Inflammatory macrophage (primary cell): ENCODE measurements around the gene GPR161.

ENCODE experiments used
- DNase-seq, 2 donors: peaks; one replicate each; pipeline ENCODE4 v3.0.0-alpha.2; 2020 to 2022

GPR161 gene

DNA sequence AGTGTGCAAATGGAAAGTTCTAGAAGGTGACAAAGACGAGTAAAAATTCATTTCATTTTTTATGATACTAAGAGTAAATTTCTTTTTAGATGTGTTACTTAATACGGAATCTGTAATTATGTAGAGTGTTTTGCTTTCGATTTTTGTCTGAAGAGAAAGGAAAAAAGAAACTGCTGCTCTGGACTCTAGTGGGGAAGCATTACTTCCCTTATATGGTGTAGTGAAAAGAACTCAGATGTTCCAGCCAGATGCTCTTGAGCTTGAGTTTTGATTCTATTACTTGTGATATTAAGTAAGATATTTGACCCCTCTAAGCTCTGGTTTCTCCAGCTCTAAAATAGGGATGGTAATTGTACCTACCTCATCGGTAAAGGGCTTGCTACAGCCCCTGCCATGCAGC, 12.2 kb upstream of the GPR161 start:
- peak; percentile 44 to 62 for DNase-seq

DNA sequence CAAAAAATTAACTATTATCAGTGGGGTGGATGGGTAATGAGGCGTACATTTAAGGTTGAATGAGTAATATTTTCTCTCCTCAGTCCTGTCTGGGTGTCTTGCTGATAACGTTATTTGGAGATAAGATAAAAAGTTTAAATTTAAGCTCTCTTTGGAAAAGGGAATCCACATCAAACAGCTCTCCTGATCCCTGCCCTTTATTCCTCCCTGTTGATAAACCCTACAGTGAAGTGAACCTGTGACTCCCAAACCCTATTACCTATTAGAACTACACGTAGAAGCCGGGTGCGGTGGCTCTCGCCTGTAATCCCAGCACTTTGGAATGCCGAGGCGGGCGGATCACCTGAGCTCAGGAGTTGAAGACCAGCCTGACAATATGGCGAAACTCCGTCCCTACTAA, 9.9 kb upstream of the GPR161 start:
- no peak for DNase-seq

DNA sequence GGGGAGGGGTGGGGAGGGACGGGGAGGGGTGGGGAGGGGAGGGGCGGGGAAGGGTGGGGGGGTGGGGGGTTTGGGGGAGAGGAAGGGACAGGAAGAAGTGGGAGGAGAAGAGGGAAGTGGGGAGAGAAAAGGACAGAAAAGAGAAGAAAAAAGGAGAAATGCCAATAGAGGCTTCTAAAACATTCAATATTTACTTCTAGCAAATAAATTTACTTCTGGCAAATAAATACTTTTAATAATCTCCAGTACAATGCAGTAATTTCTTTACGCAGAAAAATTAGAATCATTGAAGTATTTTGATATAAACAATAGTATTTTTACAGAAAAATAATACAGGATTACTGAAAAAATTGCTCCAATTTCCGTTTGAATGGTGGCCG, 9.4 kb upstream of the GPR161 start:
- DNase-seq: peak in 1 of 2 donors; percentile 27

DNA sequence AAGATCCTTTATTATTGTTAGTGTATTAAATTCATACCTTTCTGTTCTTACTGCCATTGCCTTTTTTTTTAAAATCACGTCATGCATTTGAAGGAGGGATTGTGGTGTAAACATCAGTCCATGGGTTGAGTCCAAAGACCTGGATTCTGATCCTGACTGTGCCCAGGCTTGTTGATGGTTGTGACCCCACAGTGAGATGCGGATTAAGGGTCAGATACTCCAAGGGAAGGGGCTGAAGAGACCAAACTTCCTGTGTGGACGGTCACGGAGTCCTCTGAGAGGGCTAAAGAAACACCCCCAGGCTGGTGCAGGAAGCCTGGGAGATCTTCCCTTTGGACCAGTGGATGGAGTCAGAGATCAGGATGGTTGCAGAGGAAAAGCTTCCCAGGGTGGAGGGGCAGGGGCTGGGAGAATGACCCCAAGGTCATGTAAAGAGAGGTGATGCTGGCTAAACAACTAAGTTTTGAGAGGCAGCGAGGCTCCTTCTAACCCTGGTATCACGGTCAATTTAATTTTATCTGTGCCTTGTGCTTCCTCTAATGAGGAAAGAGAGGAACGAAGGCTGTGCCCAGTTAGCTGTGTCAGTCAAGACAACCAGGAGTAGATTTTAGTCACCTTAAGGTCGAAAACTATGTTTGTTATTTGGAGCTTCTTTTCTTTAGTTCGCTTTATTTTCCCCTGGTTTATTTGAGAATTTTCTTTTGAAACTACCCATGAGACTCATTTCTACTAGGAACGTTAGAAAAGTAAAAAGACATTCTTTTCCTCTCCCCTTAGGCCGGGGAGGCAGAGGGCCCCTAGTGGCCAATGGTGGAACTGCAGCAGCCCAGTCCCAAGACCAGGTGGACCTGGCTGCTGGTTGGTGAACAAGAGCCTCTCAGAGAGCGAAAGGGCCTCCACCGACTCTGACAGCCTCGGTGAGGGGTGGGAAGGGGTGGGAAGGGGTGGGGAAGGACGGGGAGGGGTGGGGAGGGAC, 8.7 kb upstream of the GPR161 start:
- peak; percentile 90 to 95 for DNase-seq

DNA sequence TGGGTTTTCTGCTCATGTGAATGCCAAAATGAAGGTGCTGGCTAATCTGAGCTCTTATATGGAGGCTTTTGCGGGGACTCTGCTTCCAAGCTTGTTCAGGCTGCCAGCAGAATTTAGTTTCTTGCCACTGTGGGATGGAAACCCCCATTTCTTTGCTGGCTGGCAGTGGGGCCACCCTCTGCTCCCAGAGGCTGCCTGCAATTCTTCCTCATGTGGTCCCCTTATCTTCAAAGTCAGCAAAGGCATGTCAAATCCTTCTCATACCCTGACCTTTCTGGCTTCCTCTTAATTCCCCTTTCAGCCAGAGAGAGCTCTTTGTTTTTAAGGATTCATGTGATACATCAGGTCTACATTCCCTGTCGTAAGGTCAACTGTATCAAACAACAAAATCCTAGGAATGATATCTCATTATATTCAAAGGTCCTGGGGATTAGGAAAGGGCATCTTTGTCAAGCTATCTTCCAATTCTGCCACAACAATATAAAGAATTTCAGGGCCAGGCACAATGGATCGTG, 5.2 kb upstream of the GPR161 start:
- no peak for DNase-seq

DNA sequence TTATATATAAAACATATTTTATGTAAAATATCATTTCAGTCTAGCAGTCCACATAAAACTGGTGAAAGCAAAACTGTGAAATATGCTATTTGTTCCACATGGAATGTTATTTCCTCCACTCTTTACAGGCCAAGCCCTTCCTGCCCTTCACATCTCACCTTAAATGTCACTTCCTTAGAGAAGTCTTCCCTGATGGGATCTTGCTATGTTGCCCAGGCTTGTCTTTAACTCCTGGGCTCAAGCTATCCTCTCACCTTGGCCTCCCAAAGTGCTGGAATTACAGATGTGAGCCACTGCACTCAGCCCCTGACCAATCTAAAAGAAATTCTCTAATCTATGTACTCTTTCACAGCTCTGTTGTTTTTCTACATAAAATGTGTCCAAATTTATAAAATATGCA, 2.3 kb upstream of the GPR161 start:
- no peak for DNase-seq

DNA sequence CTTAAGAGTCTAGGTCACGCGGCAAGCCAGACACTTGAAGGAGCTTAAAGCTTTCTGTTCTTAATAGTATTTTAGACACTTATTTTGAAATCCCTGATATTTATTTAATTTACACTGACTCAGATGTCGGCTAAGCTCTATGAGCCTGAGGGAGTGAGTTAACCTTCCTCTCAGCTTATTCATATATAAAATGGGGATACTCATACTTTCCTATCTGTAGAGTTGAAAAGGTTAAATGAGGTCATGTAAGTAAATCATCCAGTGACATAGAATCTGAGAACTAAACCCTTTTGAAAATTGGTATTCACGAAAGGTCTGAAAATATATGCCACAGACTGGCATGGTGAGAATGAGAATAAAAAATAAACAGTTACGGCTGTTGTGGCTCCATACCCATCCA, 1.4 kb upstream of the GPR161 start:
- DNase-seq: no peak

DNA sequence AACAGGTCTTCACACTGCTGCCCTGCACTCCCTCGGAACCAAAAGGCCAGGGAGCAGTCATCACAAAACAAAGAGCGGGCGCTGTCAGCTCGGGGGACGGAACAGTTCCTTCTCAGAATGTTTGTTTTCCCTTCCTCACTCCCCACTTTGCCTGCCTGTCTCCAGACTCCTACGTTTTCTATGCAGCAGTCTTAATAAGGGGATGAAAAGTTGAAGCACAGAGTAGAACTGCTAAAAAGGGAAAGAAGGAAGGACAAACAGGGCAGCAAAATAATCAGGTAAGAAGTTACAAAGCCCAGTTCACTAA, 738 bp upstream of the GPR161 start:
- no peak for DNase-seq

DNA sequence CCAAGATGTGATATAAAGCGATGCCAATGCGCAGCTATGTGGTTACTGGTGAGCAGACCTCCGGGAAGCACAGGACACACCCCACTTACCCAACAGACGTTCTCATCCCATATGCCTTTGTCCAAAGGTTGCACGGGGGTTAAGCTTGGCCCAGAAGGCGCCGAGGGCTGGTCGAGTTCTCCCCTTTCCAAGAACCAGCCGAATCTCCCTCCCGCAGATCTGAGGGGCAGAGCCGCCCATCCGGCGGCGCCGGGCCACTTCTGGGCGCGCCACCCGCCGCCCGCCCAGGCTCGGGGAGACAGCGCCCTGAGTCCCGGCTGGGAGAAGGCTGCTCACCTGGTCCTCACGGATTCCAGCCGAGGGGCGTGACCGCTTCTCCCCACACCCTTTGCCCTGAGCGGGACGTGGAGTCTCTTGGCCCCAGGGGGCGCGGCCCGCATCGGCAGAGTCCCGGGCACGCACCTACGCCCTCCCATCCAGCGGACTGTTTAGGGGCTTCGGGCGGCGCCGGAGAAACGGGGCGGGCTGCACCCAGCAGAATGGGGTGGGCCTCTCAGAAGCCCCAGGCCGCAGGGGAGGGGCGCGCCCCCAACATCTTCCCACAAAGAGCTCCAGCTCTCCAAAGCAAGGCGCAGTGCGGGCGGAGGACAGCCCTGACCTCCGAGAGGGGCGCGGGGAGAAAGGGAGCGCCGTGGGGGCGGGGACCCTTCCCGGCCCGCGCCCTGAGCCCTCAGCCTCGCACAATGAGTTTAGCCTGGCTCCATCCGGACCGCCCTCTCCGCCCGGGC, 615 bp downstream of the GPR161 start:
- no peak for DNase-seq

DNA sequence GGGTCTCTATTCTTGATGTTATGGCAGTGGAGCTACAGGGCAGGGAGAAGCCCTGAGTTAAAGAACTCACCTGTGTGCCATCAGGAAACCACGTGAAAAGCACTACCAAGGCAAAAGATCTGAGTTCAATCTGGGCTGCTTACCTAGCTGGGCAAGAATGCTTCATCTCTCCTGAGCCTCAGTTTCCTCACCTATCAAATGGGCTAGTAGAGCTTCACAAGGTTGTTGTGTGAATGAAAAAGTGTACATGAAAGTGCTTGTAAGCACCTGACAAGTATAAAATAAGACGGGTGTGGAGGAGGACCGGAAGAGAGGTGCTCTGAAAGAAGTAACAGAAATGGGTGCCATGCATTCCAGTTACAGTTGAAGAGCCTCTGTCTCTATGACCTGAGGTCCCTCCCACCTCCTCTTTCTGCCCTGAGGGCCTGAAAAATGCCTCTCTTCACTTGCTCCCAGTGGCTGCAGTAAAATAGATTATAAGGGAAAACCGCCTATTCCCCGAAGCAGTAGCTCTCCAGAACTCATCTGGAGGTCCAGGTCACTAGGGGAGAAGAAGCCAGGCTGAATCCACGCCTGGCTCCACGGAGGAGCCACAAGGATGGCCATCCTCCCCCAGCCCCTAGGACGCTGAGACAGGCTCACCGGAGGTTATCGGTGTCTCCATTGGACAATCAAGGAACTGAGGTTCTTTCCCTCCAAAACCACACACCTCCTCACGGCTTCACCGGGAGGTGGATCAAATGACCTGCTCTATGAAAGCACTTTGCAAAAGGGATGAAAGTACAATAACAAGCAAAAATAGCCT, 1.4 kb downstream of the GPR161 start:
- no peak for DNase-seq

DNA sequence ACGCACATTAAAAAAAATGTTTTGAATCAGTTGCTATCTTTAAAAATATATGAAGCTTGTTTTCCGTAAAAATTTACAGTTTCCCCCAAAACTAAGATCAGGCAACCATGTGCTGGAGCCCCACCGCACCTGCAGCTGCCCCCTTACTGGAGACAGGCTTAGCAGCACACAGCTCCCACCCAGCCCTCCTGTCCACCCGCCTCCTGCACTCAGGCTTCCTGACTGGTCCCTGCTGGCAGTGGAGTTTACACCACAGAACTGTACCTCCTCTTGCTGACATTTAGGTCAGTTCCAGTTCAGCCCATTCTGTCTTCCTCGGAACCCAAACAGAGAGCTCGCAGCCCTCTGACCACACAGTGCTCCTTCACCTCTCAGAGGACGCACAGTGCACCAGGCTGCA, 2.1 kb downstream of the GPR161 start:
- DNase-seq: no peak

DNA sequence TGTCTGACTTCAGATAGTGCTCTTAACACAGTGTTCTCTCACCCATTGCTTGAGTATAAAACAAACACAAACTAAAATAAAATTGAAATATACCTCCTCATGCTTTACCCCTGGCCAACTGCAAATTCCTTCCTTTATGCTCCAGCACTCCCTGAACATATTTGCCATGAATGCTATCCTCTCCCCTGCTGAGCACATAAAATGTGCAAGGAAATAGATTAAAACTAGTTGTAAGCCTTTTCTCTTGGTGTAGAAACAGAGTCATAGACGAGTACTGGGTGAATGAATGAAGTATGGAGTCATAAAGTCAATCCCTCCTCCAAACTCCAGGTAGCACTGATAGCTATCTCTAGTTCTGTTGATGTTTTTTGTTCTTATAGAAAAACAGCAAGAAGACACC, 2.6 kb downstream of the GPR161 start:
- DNase-seq: no peak

DNA sequence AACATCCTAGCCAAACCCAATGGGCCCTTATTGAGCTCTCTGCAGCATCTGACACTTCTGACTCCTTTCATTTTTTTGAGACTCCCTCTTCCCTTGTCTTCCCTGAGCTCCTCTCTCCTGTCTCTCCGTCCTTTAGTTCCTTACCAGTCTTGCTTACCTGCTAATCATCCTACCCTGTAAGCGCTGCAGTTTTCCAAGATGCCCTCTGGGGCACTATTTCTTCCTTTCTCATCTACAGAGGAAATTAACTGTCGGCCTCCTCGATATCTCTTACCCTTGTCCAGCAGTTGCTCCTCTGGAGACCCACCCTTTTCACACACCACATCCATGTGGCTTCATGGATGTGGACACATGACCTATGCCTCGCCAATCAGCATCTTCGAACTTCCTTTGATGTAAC, 6.8 kb downstream of the GPR161 start:
- DNase-seq: no peak

DNA sequence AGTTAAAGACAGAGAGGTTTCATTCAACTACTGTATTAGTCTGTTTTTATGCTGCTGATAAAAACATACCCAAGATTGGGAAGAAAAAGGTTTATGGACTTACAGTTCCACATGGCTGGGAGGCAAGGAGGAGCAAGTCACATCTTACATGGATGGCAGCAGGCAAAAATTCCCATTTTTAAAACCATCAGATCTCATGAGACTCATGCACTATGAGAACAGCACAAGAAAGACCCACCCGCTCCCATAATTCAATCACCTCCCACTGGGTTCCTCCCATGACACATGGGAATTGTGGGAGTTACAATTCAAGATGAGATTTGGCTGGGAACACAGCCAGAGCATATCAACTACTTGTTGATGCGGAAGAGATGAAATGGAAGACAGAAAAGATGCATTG, 9.2 kb downstream of the GPR161 start:
- DNase-seq: no peak

DNA sequence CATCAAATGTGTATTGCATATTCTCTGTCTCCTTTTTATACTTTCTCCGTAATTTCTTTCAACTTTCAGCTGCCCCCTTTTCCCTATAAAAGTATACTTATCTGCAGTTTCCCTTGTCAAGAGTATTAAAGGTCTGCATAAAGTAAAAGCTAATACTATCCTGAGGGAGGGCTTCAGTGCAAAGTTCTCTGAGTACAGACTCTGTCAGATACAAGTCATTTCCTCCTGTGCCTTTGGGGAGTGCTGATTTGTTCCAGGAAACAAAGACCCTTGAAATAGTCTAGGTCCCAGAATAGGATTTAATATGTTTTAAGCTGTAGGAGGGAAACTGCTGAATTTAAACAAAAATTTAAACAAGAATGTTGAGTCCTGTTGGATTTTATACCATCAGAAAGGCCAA, 11.7 kb downstream of the GPR161 start:
- no peak for DNase-seq

DNA sequence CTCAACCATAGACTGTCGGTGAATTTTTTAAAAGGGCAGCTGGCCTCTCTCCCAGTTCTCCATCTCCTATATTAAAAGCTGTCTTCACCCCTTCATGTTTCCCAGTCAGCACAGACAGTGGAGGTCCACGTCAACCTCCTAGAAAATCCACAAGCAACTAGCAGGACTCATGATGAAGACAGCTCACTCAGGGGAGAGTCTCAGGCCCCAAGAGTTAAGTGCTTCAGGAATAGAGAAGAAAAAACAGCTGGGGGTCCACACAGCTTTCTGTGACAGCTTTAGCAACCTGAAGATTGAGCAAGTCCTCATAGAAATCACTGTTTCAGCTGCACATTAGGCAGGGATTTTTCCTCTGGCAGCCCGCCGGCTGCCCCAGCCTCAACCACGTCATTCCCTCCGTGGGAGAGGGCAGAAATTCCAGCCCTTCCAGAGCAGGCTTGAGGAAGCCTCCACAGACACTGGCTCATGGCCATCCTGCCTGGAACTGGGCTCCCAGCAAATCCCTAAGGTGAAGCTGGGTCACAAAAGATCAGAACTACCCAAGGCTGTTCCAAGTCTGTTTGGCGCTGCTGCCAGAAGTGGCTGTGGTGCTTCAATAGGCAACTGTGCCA, 15.2 kb downstream of the GPR161 start:
- no peak for DNase-seq

DNA sequence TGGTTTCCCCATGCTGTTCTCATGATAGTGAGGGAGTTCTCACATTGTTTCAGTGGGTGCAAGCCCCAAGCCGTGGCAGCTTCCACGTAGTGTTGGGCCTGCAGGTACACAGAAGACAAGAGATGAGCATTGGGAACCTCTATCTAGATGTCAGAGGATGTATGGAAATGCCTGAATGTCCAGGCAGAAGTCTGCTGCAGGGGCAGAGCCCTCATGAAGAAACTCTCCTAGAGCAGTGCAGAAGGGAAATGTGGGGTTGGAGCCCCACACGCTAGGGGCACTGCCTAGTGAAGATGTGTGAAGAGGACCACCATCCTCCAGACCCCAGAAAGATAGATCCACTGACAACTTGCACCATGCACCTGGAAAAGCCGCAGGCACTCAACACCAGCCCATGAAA, 17.0 kb downstream of the GPR161 start:
- no peak for DNase-seq

DNA sequence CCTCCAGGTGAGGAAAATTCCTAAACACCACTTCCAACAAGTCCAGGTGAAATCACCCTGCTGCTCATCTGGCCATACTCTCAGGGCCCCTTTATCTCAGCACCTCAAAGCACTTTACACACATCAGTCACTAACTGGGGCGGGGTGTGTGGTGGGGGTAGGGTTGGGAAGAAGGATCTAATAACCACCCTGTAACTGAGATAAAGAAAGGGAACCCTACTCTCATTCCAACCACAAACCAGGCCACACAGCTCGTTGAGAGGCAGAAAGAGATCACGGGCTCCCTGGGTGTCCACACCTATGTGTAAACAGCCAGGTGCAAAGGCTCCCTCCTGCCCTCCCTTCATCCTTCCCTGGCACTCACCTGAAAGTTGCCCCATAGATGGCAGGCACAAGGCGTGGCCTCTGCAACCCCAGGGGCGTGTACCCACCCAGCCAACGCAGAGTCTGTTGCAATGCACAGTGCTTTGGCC, 20.4 kb downstream of the GPR161 start:
- DNase-seq: no peak

DNA sequence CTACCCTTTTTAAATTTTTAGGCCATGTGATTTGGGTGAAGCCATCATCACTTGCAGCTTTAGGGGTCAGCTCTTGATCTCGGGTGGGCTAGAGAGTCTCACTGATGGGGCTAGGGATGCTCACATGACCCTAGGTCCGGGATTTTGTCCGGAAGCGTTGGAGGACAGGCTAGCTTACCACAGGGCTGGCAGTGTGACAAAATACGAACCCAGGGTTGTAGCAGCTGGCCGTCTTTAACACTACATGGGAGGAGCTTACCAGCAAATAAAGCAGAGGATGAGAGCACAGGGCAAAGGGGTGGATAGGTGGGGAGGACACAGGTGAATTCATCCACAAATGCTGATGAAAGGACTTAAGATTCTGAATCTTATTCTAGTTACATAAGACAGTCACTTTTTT, 21.9 kb downstream of the GPR161 start:
- DNase-seq: no peak

DNA sequence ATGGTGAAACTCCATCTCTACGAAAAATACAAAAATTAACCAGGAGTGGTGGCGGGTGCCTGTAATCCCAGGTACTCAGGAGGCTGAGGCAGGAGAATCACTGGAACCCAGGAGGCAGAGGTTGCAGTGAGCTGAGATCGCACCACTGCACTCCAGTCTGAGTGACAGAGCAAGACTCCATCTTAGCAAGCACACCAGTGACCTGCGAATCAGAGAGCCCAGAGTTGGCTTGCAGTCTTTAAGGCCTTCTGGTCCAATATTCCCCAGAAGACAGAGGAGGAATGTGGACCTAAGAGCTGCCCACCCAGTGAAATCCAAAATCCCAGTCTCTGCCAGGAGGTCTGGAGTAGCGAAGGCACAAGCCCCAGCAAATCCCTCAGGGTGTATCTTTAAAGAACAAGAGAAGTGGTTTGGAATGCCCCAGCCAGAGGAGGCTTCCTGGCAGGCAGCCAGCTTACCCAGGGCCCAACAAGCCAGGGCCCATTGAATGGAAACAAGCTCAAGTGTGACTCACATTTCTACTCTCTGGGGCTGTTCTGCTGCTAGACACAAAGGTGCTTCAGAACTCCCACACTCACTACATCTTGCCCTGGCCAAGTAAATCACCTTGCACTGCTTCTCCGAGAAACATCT, 23.9 kb downstream of the GPR161 start:
- no peak for DNase-seq

DNA sequence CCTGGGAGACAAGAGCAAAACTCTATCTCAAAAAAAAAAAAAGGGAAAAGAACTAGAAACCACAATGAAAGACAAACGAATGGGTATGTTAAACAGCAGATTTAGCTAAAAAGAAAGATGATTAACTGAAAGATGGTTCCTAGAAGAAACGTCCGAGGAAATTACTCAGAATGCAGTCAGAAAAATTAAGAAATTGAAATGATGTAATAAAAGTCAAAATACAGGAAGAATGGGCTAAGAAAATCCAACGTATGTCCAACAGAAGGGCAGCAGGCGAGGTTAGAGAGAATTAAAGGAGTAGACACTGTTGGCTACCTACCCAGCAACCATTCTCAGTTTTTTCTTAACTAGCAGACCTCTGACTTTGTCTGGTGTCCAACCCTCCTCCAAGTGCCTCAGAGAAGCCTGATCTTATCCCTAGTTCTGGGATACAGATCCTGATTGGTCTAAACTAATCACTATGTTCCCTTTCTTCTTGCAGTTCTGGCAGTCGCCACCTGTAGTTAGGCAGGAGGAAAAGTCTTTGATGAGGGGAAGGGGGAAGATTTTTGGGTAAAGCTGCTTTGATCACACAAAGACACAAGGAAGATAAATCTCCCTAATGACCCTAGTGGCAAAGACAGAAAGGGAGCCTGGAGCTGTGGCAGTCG, 25.7 kb downstream of the GPR161 start:
- DNase-seq: peak; percentile 44 to 93
